Thyroid gland (tissue), 4 donors: ENCODE data around the gene SOX13. TPM values are rescaled to one million over a fixed set of nuclear protein-coding genes. Genes with fewer than 3 reads are reported as not detected.

Experiments
- DNase-seq, 2 donors: peaks; one replicate each; pipeline ENCODE4 v3.0.0-alpha.2; 2019
- H3K27ac ChIP-seq, 3 donors: fragments of 200-600 bp; sonication (generic); 1 replicate in 2 of 3; 2 replicates in 1 of 3; pipeline ENCODE4 v1.5.1; 2016 to 2019; ENCODE audit warnings: mild to moderate bottlenecking in 1 of 3, moderate library complexity in 1 of 3
- H3K27me3 ChIP-seq: fragments of 200-600 bp; sonication (generic); one replicate; pipeline ENCODE4 v1.5.1; 2019
- H3K36me3 ChIP-seq, 2 donors: fragments of 200-600 bp; sonication (generic); one replicate each; pipeline ENCODE4 v1.5.1; 2016 to 2019
- H3K4me1 ChIP-seq, 2 donors: fragments of 200-600 bp; sonication (generic); one replicate each; pipeline ENCODE4 v1.5.1; 2017 to 2019
- H3K4me3 ChIP-seq, 3 donors: fragments of 200-600 bp; sonication (generic); replicated peaks in 1 of 3; 1 replicate in 2 of 3; 2 replicates in 1 of 3; pipeline ENCODE4 v1.5.1; 2016; ENCODE audit warnings: mild to moderate bottlenecking in 1 of 3
- H3K9me3 ChIP-seq: fragments of 200-600 bp; sonication (generic); one replicate; pipeline ENCODE4 v1.5.1; 2017
- CTCF ChIP-seq, 6 experiments: fragments of 200-600 bp in 3 of 6; fragments of 450-650 bp in 3 of 6; sonication (generic) in 3 of 6; IDR thresholded peaks; one replicate each; pipeline ENCODE4 v1.5.1; 2016 to 2019; ENCODE audit warnings: antibody characterized with exemption in 6 of 6, mild to moderate bottlenecking in 2 of 6, inconsistent platforms in 1 of 6, moderate library complexity in 1 of 6
- POLR2A ChIP-seq, 2 donors: fragments of 450-650 bp; IDR thresholded peaks; one replicate each; pipeline ENCODE4 v1.6.1; 2017; ENCODE audit warnings: antibody characterized with exemption in 2 of 2, mild to moderate bottlenecking in 2 of 2, moderate library complexity in 1 of 2
- WGBS, 2 donors: methylation state at CpG; one replicate each; pipeline ENCODE4 v1.1.5; 2017; 5-methylcytosine and 5-hydroxymethylcytosine counted together
- intact Hi-C: fragments of 100-400 bp; cut with DNase I; formaldehyde crosslinking; loops from one replicate; pipeline ENCODE4 v1.15.1; 2023
- total RNA-seq, 4 donors: library from RNA; depleted of rRNA; stranded (reverse); fragments of >200 nt; gene quantifications; one replicate each; pipeline ENCODE4 v1.2.3, GENCODE V29; 2016

Gene SOX13
- 10 to 100 TPM; 19.4 to 29.3 (median 20.8) TPM for total RNA-seq

DNA sequence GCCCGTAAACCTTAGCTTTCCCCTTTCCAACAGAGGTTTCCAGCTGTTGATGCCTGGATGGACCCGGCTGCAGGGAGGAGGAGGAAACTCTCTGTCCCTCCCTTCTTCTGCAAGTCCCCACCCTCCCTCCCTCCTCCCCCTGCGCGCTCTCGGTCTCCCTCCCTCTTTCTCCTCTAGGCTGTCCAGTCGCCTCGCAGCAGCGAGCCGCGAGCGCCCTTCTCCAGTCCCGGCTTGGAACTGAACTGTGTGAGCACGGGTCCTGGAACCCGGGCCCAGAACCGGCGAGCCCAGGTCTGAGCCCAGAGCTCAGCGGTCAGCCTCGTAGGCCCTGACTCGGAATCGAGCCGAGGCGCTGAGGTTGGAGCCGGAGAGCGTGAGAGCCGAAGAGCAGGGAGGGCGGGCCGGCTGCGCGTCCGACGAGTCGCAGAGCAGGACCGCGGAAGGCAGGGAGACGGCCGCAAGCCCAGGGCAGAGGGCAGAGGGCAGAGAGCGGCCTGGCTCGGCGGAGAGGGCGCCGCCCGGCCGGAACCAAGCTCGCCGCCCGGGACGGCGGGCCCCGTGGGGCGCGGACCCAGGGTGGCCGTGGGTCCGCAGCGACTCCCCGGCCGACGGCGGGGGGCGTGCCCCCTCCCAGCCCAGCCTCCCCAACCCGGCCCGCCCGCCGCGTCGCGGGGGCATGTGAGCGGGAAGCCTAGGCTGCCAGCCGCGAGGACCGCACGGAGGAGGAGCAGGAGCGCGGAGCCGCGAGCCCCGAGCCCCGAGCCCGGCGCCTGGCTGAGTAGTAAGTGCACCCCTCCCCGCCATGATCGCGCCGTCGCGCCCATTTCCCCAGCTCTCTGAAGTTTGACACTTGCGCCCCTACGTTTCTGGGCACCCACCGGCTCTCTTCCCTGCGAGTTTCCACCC, at the start of gene SOX13:
Gene SOX13 (plus strand): TSS at position 185 of the 906 bp plus-strand sequence. CDS start 39,801 bp downstream, outside the sequence.
- peaks cover 21 to 26% of the 10 kb centered on the region in 2 donors for H3K4me1 ChIP-seq
- H3K36me3 ChIP-seq = no peaks in the 10 kb centered on the region
- DNase-seq = peak; percentile 91 to 94
- intact Hi-C loops = no loop called here
- WGBS, 2 donors = 0 to 2% methylated on average over 18 to 24 of the region's 89 CpGs
- H3K27me3 ChIP-seq = no peaks in the 10 kb centered on the region
- TF ChIP-seq POLR2A (IDR thresholded peaks at IDR 0.05) (peak; percentile 44 to 94), CTCF (IDR thresholded peaks at IDR 0.05) (peak in 4 of 6 experiments; percentile 14 to 32 (median 20))
- H3K9me3 ChIP-seq = no peaks in the 10 kb centered on the region
- H3K27ac ChIP-seq = peak within 1 kb of the TSS; percentile 78 to 89 (median 81)
- peak within 1 kb of the TSS; percentile 78 to 85 (median 85) for H3K4me3 ChIP-seq

DNA sequence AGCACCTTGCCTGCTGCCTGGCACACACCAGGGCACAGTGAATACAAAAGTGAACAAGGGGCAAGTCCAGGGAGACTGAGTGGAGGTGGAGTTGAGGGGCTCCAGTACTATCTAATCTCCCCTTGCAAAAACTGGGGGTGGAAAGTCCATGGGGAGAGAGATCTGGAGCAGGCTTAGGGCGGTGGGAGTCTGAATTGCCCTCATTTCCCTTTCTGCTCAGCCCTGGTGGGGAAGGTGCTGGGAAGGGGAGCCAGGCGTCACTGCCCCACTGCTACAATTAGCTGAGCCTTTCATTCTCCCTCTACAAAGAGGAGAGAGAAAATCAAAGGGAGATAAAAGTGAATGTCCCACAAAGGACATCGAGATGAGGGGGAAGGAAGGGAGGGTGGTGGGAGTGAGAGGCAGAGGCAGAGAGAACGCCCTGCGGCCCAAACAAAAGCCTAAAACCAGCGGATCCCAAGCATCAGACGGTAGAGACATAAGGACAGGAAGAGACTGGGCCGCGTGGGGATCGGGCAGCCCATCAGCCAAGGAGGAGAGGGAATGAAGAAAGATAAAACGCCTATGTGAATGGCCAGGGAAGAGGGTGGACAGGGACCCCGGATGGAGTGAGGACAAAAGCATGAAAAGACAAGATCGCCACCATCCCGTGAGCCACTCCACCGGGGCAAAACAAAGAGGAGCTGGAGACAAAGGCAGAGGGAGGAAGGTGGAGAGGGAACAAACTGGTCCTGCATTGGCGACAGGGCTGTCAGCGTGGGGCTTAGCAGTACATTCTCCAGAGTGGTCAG, 46.8 kb upstream of the SOX13 start:
- TF ChIP-seq CTCF (IDR thresholded peaks at IDR 0.05) (no peak), POLR2A (IDR thresholded peaks at IDR 0.05) (no peak)

DNA sequence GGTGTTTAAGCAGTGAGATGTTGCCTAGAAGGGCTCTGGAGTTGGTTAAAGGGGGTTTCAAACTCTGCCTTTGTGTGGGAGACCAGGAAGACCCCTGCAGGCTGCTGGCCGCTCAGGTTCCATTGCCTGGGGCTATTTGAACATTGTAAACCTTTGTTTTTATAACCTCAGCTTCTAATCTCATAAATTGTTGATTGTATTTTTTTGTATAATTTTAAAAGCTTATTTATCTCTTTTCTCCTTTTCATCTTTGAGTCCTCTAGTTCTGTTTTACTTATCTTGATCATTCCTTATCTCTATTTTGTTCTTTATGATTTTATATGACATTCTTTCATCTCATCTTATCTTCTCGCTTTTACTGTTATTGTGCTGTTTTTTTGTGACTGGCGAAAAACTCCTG, 45.5 kb upstream of the SOX13 start:
- Histone ChIP-seq H3K4me3 (no peak overlapping the region), H3K27me3 (no peaks in the 10 kb centered on the region), H3K27ac (no peak overlapping the region), H3K36me3 (no peaks in the 10 kb centered on the region), H3K4me1 (no peaks in the 10 kb centered on the region), H3K9me3 (no peaks in the 10 kb centered on the region)
- DNase-seq = no peak
- TF ChIP-seq POLR2A (IDR thresholded peaks at IDR 0.05) (no peak), CTCF (IDR thresholded peaks at IDR 0.05) (no peak)
- 93 to 95% methylated on average over 3 of the region's 3 CpGs for WGBS, 2 donors
- intact Hi-C loops = no loop called here

More for the DNA sequence above, 46.8 kb upstream of the SOX13 start:
- DNase-seq = no peak
- Histone ChIP-seq H3K27me3 (no peaks in the 10 kb centered on the region), H3K36me3 (no peaks in the 10 kb centered on the region), H3K4me3 (no peak overlapping the region), H3K9me3 (no peaks in the 10 kb centered on the region), H3K4me1 (no peaks in the 10 kb centered on the region), H3K27ac (no peak overlapping the region)
- intact Hi-C loops = no loop called here
- 59 to 60% methylated on average over 17 of the region's 17 CpGs for WGBS, 2 donors

DNA sequence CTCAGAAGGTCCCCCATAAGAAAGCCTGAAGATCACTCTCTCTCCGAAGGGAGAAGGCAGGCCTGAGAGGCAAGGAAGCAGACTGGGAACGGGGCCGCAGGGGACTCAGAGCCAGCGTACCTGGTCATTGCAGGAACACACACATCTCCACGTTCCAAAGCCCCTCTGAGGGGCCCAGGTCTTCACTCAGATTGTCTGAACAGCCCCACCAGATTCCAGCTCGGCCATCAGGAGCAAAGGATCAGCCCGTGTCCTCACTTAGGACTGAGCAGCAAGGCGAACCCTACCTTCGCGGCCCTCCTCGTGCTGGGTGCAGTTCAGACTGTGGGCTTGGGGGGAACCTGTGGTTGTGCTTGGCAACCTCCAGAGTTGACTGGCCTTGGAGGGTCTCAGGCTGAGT, 43.9 kb upstream of the SOX13 start:
- WGBS, 2 donors = 86 to 87% methylated on average over 8 to 11 of the region's 11 CpGs
- DNase-seq = no peak

More for the DNA sequence above, 43.9 kb upstream of the SOX13 start:
- H3K4me1 ChIP-seq = no peaks in the 10 kb centered on the region
- no peak for TF ChIP-seq POLR2A (IDR thresholded peaks at IDR 0.05)
- TF ChIP-seq CTCF (IDR thresholded peaks at IDR 0.05) = no peak
- H3K9me3 ChIP-seq = no peaks in the 10 kb centered on the region
- H3K27me3 ChIP-seq = no peaks in the 10 kb centered on the region
- H3K4me3 ChIP-seq = no peak overlapping the region
- intact Hi-C loops = no loop called here
- no peaks in the 10 kb centered on the region for H3K36me3 ChIP-seq
- no peak overlapping the region for H3K27ac ChIP-seq
